Aorta (tissue), 5 donors: ENCODE results near the gene IP6K3. TPM values are rescaled to one million over a fixed set of nuclear protein-coding genes. Genes with fewer than 3 reads are reported as not detected.

Experiments used
- ATAC-seq: fragments of 200-7000 bp; cut with Tn5 transposase; one replicate; pipeline ENCODE4 v1.9.1; 2022; ENCODE audit warnings: moderate library complexity; ENCODE audit not compliant: low FRiP score
- DNase-seq, 2 donors: peaks; one replicate each; pipeline ENCODE4 v3.0.0-alpha.2; 2020
- H3K27ac ChIP-seq, 2 donors: one replicate each; pipeline ENCODE4 v1.5.1; 2013; ENCODE audit warnings: low read length in 2 of 2, mild to moderate bottlenecking in 2 of 2, moderate library complexity in 2 of 2, control low read depth in 1 of 2, inconsistent platforms in 1 of 2, low read depth in 1 of 2
- H3K27me3 ChIP-seq, 2 donors: one replicate each; pipeline ENCODE4 v1.6.1; 2013; ENCODE audit warnings: control low read depth in 1 of 2, low read length in 1 of 2, mild to moderate bottlenecking in 1 of 2, moderate library complexity in 1 of 2; ENCODE audit not compliant: insufficient read depth in 2 of 2, control insufficient read depth in 1 of 2
- H3K36me3 ChIP-seq, 2 donors: one replicate each; pipeline ENCODE4 v1.6.1; 2013; ENCODE audit warnings: control low read depth in 1 of 2, low read length in 1 of 2, mild to moderate bottlenecking in 1 of 2; ENCODE audit not compliant: insufficient read depth in 2 of 2, control insufficient read depth in 1 of 2
- H3K4me1 ChIP-seq, 2 donors: one replicate each; pipeline ENCODE4 v1.6.1; 2013; ENCODE audit warnings: low read length in 2 of 2, control low read depth in 1 of 2, mild to moderate bottlenecking in 1 of 2, moderate library complexity in 1 of 2; ENCODE audit not compliant: insufficient read depth in 2 of 2, control insufficient read depth in 1 of 2
- H3K4me3 ChIP-seq, 2 donors: one replicate each; pipeline ENCODE4 v1.5.1; 2013; ENCODE audit warnings: low read length in 2 of 2, control low read depth in 1 of 2, mild to moderate bottlenecking in 1 of 2
- H3K9me3 ChIP-seq: one replicate; pipeline ENCODE4 v1.6.1; 2013; ENCODE audit warnings: mild to moderate bottlenecking, low read length; ENCODE audit not compliant: control insufficient read depth
- WGBS, 2 donors: extraction: QIAGEN DNeasy Blood & Tissue Kit; methylation state at CpG; one replicate each; pipeline ENCODE4 v1.1.7; 2013; 5-methylcytosine and 5-hydroxymethylcytosine counted together
- intact Hi-C, 2 donors: fragments of 100-400 bp; cut with DNase I; formaldehyde crosslinking; loops; one replicate each; pipeline versions ENCODE4 v1.14.2 to v1.15.0; 2022
- polyA plus RNA-seq, 2 donors: library from polyadenylated mRNA; stranded (reverse); fragments of 200-250 nt; gene quantifications; one replicate each; pipeline ENCODE4 v1.2.3, GENCODE V29; 2013
- total RNA-seq, 2 donors: library from RNA; stranded (reverse); fragmentation: NEBNext Ultra II Directional; extraction: Animal tissue kit (Norgen Biotek cat#: 25700); gene quantifications; one replicate each; pipeline ENCODE4 v1.2.1, GENCODE V29; 2021
- donor health status: healthy with polysubstance abuse.
- donor health status: Bipolar disorder and iron deficiency.
- donor health status: DM: no; HTN: no; CAD: no.
- donor health status: DM: no; HTN: no; CAD: no.
- donor health status: DM: yes; HTN: yes; CAD: no.

Gene IP6K3
- total and polyA plus RNA-seq, 4 donors, result 0.63 to 1.0 TPM; not detected in 2

- Histone ChIP-seq H3K4me3 (no peak overlapping the region), H3K36me3 (no peaks in the 10 kb centered on the region), H3K27me3 (no peaks in the 10 kb centered on the region), H3K4me1 (no peaks in the 10 kb centered on the region), H3K9me3 (no peaks in the 10 kb centered on the region), H3K27ac (no peak overlapping the region)
- intact Hi-C loops, result no loop called here
- 93 to 96% methylated on average over 10 of the region's 10 CpGs for WGBS, 2 donors
- ATAC-seq (no peak), DNase-seq (no peak)
Measured at GRCh38 chr6:33696076-33696475, 50.6 kb downstream of the IP6K3 start.

DNA sequence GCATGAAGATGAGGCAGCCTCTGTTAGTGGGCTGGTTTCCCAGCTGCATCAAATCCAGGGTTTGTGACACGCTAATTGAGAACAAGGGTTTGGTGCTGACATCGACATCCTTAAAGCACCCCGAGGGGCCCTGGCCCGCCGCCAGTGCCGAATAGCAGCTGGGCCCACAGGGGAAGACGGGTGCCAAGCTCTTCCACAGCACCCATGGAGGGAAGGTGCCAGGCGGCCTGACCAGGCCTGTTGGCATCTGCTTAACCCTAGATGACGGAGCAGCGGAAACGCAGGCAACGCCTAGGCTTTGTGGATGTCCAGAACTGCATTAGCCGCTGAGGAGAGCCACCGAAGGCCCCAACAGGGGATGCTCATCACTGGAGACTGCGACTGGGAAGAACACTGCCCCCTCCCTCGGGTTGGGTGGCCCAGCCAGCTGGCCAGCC, 51.2 kb downstream of the IP6K3 start:
- H3K27ac ChIP-seq, result no peak overlapping the region
- ATAC-seq (no peak), DNase-seq (peak in 1 of 2 donors; percentile 72)
- H3K36me3 ChIP-seq, result no peaks in the 10 kb centered on the region
- no peak overlapping the region for H3K4me3 ChIP-seq
- no peaks in the 10 kb centered on the region for H3K9me3 ChIP-seq
- WGBS, 2 donors, result 84 to 90% methylated on average over 16 of the region's 16 CpGs
- H3K27me3 ChIP-seq, result no peaks in the 10 kb centered on the region
- H3K4me1 ChIP-seq, result no peaks in the 10 kb centered on the region
- intact Hi-C loops, result no loop called here

DNA sequence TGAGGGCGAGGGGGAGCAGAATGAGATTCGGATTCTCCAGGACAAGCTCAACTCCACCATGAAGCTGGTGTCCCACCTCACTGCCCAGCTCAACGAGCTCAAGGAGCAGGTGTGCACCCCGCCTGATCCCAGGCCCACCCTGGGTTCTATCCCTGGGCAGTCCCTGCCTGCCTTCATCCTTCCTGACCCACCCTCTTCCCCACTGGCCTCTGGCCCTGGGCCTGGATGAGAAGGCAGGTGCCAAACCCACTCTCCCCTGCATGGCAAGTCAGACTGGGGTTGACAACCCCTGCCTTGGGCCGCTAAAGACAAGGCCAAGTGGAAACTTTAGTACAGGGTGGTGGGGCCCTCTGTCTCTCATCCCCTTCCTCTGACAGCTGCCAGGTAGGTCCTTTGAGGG, 51.7 kb downstream of the IP6K3 start:
- intact Hi-C loops, result no loop called here
- H3K9me3 ChIP-seq, result no peaks in the 10 kb centered on the region

GRCh38 chr6:33694401-33694931, 52.2 kb downstream of the IP6K3 start:
- Histone ChIP-seq H3K4me3 (no peak overlapping the region), H3K36me3 (no peaks in the 10 kb centered on the region), H3K4me1 (no peaks in the 10 kb centered on the region), H3K27me3 (no peaks in the 10 kb centered on the region), H3K9me3 (no peaks in the 10 kb centered on the region), H3K27ac (no peak overlapping the region)
- intact Hi-C loops, result no loop called here
- ATAC-seq (no peak), DNase-seq (no peak)
- 67 to 76% methylated on average over 19 of the region's 19 CpGs for WGBS, 2 donors

More for the DNA sequence above, 51.7 kb downstream of the IP6K3 start:
- ATAC-seq, result no peak
- Histone ChIP-seq H3K4me1 (no peaks in the 10 kb centered on the region), H3K4me3 (no peak overlapping the region), H3K27ac (no peak overlapping the region), H3K27me3 (no peaks in the 10 kb centered on the region), H3K36me3 (no peaks in the 10 kb centered on the region)
- DNase-seq, result no peak
- WGBS, 2 donors, result 81 to 97% methylated on average over 5 of the region's 5 CpGs

- Histone ChIP-seq H3K27me3 (no peaks in the 10 kb centered on the region), H3K9me3 (no peaks in the 10 kb centered on the region), H3K27ac (no peak overlapping the region), H3K4me3 (no peak overlapping the region), H3K36me3 (no peaks in the 10 kb centered on the region), H3K4me1 (no peaks in the 10 kb centered on the region)
- intact Hi-C loops, result no loop called here
- ATAC-seq (no peak), DNase-seq (no peak)
- WGBS, 2 donors, result 73 to 80% methylated on average over 28 of the region's 28 CpGs
Measured at GRCh38 chr6:33693186-33694105, 53.3 kb downstream of the IP6K3 start.

DNA sequence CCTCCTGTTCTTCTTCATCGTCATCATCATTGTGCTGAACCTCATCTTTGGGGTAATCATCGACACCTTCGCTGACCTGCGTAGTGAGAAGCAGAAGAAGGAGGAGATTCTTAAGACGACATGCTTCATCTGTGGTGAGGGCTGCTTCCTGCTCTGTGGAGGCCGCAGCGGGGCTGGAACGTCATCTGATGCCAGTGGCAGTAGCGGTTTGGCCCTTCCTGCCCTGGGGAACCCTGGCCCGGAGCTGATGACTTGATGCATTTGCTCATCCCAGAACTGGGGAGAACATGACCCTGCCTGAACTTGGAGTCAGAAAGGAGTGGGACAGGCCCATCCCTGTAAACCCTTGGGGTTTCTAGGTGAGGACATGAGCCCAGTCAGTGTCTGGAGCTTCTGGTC, 53.9 kb downstream of the IP6K3 start:
- Histone ChIP-seq H3K27me3 (no peaks in the 10 kb centered on the region), H3K27ac (no peak overlapping the region), H3K4me1 (no peaks in the 10 kb centered on the region), H3K4me3 (no peak overlapping the region), H3K36me3 (no peaks in the 10 kb centered on the region), H3K9me3 (no peaks in the 10 kb centered on the region)
- 80 to 83% methylated on average over 10 of the region's 10 CpGs for WGBS, 2 donors
- peak in 1 of 2 donors; percentile 74 for DNase-seq
- ATAC-seq, result no peak
- intact Hi-C loops, result no loop called here

GRCh38 chr6:33692078-33692759, 54.5 kb downstream of the IP6K3 start:
- H3K4me3 ChIP-seq, result no peak overlapping the region
- H3K27ac ChIP-seq, result no peak overlapping the region
- H3K27me3 ChIP-seq, result no peaks in the 10 kb centered on the region
- H3K4me1 ChIP-seq, result no peaks in the 10 kb centered on the region
- intact Hi-C loops, result no loop called here
- 68 to 81% methylated on average over 12 of the region's 12 CpGs for WGBS, 2 donors
- ATAC-seq, result peak; percentile 5
- no peaks in the 10 kb centered on the region for H3K36me3 ChIP-seq
- no peaks in the 10 kb centered on the region for H3K9me3 ChIP-seq
- no peak for DNase-seq

DNA sequence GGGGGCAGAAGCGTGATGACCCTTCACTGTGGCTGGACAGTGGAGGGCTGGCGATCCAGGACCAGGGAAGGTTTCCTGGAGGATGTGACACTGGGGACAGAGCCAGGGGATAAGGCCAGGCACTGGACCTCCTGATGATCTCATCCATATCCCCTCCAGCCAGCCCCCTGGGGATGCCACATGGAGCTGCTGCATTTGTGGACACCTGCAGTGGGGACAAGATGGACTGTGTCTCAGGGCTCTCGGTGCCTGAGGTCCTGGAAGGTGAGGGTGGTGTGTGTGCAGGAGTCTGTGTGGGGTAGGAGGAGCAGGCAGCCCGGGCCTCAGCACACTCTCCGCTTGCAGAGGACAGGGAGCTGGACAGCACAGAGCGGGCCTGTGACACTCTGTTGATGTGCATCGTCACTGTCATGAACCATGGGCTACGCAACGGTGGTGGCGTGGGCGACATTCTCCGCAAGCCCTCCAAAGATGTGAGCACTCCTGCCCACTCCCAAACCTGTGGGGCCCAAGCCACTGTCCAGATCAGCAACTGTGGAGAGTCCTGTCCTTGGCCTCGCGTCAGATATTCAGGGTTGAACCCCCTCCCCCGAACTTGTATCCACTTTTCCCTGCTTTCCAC, 55.1 kb downstream of the IP6K3 start:
- no peaks in the 10 kb centered on the region for H3K27me3 ChIP-seq
- 88 to 91% methylated on average over 15 of the region's 15 CpGs for WGBS, 2 donors
- intact Hi-C loops, result no loop called here
- H3K9me3 ChIP-seq, result no peaks in the 10 kb centered on the region
- H3K27ac ChIP-seq, result no peak overlapping the region
- no peaks in the 10 kb centered on the region for H3K36me3 ChIP-seq
- no peak for DNase-seq
- H3K4me1 ChIP-seq, result no peaks in the 10 kb centered on the region
- no peak for ATAC-seq
- H3K4me3 ChIP-seq, result no peak overlapping the region
